SK-N-SH treated with all-trans-retinoic acid at 6 μM for 48 hours (cell line): ENCODE measurements around the gene KCP.

Experiments
- ESRRG ChIP-seq: fragments of 250-450 bp; sonication (Bioruptor Pico); IDR thresholded peaks from 2 replicates; pipeline ENCODE4 v1.6.1; 2021; ENCODE audit warnings: mild to moderate bottlenecking
- ISL1 ChIP-seq: fragments of 250-450 bp; sonication (Bioruptor Pico); IDR thresholded peaks from 2 replicates; pipeline ENCODE4 v2.1.2; 2022; ENCODE audit warnings: mild to moderate bottlenecking, moderate library complexity
- OSR1 ChIP-seq: fragments of 250-450 bp; sonication (Bioruptor Pico); IDR thresholded peaks from 2 replicates; pipeline ENCODE4 v1.8.0; 2022; ENCODE audit warnings: moderate library complexity, mild to moderate bottlenecking, inconsistent platforms
- POU6F1 ChIP-seq: fragments of 250-450 bp; sonication (Bioruptor Pico); IDR thresholded peaks from 2 replicates; pipeline ENCODE4 v1.8.0; 2021; ENCODE audit warnings: low read depth, mild to moderate bottlenecking, moderate library complexity, borderline replicate concordance
- RARB ChIP-seq: fragments of 250-450 bp; sonication (Bioruptor Pico); IDR thresholded peaks from 2 replicates; pipeline ENCODE4 v1.8.0; 2021; ENCODE audit warnings: mild to moderate bottlenecking, moderate library complexity
- SNAI2 ChIP-seq: fragments of 250-450 bp; sonication (Bioruptor Pico); IDR thresholded peaks from 2 replicates; pipeline ENCODE4 v1.5.0; 2020; ENCODE audit warnings: mild to moderate bottlenecking, moderate library complexity
- TCF4 ChIP-seq: fragments of 250-450 bp; sonication (Bioruptor Pico); IDR thresholded peaks from 2 replicates; pipeline ENCODE4 v1.8.0; 2021; ENCODE audit warnings: mild to moderate bottlenecking, moderate library complexity, borderline replicate concordance
- TOX ChIP-seq: fragments of 250-450 bp; sonication (Bioruptor Pico); IDR thresholded peaks from 2 replicates; pipeline ENCODE4 v1.8.0; 2021; ENCODE audit warnings: mild to moderate bottlenecking, moderate library complexity, borderline replicate concordance
- ZC3H10 ChIP-seq: fragments of 250-450 bp; sonication (Bioruptor Pico); IDR thresholded peaks from 2 replicates; pipeline ENCODE4 v1.5.1; 2021; ENCODE audit warnings: mild to moderate bottlenecking, moderate library complexity
- ZFP30 ChIP-seq: fragments of 450-650 bp; formaldehyde crosslinking; IDR thresholded peaks from 2 replicates; pipeline ENCODE4 v1.5.0; 2022; ENCODE audit warnings: mild to moderate bottlenecking, moderate library complexity
- ZNF8 ChIP-seq: fragments of 450-650 bp; formaldehyde crosslinking; IDR thresholded peaks from 2 replicates; pipeline ENCODE4 v1.5.0; 2020; ENCODE audit warnings: mild to moderate bottlenecking, moderate library complexity
- TF ChIP-seq, protein P1 (sequence below): fragments of 250-450 bp; sonication (Bioruptor Pico); IDR thresholded peaks from 2 replicates; pipeline ENCODE4 v1.5.1; 2020; ENCODE audit warnings: low read depth, mild to moderate bottlenecking, moderate library complexity
- TF ChIP-seq, protein P2 (sequence below): fragments of 250-450 bp; sonication (Bioruptor Pico); IDR thresholded peaks from 2 replicates; pipeline ENCODE4 v1.5.1; 2021; ENCODE audit warnings: mild to moderate bottlenecking, moderate library complexity
- TF ChIP-seq, protein P3 (sequence below): fragments of 250-450 bp; sonication (Bioruptor Pico); IDR thresholded peaks from 2 replicates; pipeline ENCODE4 v1.8.0; 2020; ENCODE audit warnings: mild to moderate bottlenecking, moderate library complexity, borderline replicate concordance

DNA sequence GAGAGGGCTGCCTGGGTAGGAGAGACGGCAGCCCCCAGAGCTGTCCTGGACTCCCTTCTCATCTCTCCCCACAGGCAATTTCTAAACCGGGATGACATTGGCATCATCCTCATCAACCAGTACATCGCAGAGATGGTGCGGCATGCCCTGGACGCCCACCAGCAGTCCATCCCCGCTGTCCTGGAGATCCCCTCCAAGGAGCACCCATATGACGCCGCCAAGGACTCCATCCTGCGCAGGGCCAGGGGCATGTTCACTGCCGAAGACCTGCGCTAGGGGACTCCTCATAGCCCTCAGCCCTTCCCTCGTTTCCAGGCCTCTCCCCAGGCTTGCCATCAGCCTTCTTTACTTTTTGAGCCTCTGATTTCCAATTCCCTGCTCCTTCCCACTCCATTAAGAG, 45.2 kb downstream of the KCP start:
- TF ChIP-seq, protein P1, sequence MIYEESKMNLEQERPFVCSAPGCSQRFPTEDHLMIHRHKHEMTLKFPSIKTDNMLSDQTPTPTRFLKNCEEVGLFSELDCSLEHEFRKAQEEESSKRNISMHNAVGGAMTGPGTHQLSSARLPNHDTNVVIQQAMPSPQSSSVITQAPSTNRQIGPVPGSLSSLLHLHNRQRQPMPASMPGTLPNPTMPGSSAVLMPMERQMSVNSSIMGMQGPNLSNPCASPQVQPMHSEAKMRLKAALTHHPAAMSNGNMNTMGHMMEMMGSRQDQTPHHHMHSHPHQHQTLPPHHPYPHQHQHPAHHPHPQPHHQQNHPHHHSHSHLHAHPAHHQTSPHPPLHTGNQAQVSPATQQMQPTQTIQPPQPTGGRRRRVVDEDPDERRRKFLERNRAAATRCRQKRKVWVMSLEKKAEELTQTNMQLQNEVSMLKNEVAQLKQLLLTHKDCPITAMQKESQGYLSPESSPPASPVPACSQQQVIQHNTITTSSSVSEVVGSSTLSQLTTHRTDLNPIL (CRISPR knock-in tag), result no peak
- TF ChIP-seq ZNF8 (CRISPR knock-in tag) (no peak), TCF4 (no peak), SNAI2 (CRISPR knock-in tag) (no peak), RARB (CRISPR knock-in tag) (no peak), ZFP30 (CRISPR knock-in tag) (no peak), POU6F1 (CRISPR knock-in tag) (no peak), ZC3H10 (CRISPR knock-in tag) (no peak), TOX (CRISPR knock-in tag) (no peak), ESRRG (CRISPR knock-in tag) (no peak), ISL1 (CRISPR knock-in tag) (no peak), OSR1 (CRISPR knock-in tag) (no peak)
- TF ChIP-seq, protein P2, sequence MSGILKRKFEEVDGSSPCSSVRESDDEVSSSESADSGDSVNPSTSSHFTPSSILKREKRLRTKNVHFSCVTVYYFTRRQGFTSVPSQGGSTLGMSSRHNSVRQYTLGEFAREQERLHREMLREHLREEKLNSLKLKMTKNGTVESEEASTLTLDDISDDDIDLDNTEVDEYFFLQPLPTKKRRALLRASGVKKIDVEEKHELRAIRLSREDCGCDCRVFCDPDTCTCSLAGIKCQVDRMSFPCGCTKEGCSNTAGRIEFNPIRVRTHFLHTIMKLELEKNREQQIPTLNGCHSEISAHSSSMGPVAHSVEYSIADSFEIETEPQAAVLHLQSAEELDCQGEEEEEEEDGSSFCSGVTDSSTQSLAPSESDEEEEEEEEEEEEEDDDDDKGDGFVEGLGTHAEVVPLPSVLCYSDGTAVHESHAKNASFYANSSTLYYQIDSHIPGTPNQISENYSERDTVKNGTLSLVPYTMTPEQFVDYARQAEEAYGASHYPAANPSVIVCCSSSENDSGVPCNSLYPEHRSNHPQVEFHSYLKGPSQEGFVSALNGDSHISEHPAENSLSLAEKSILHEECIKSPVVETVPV (CRISPR knock-in tag), result no peak
- TF ChIP-seq, protein P3, sequence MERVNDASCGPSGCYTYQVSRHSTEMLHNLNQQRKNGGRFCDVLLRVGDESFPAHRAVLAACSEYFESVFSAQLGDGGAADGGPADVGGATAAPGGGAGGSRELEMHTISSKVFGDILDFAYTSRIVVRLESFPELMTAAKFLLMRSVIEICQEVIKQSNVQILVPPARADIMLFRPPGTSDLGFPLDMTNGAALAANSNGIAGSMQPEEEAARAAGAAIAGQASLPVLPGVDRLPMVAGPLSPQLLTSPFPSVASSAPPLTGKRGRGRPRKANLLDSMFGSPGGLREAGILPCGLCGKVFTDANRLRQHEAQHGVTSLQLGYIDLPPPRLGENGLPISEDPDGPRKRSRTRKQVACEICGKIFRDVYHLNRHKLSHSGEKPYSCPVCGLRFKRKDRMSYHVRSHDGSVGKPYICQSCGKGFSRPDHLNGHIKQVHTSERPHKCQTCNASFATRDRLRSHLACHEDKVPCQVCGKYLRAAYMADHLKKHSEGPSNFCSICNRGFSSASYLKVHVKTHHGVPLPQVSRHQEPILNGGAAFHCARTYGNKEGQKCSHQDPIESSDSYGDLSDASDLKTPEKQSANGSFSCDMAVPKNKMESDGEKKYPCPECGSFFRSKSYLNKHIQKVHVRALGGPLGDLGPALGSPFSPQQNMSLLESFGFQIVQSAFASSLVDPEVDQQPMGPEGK (CRISPR knock-in tag), result no peak
